Endothelial cell of umbilical vein (primary cell): ENCODE measurements around the gene DIP2C. TPM values are rescaled to one million over a fixed set of nuclear protein-coding genes. Genes with fewer than 3 reads are reported as not detected.

Experiments used
- BruUV-seq: library from RNA; stranded (reverse); fragments of 400-500 nt; replicated peaks from 2 replicates; lab custom pipeline; 2021; lab: Mats Ljungman, UMichigan
- CTCF ChIA-PET: fragments of 300-600, 350-600 bp; sonication (Branson Sonifier 250); formaldehyde crosslinking; loops from one replicate; lab custom pipeline; 2021; ENCODE audit warnings: antibody characterized with exemption, inconsistent platforms; lab: Charles Lee
- POLR2A ChIA-PET: fragments of 300-600, 350-600 bp; sonication (Branson Sonifier 250); formaldehyde crosslinking; loops from one replicate; lab custom pipeline; 2021; ENCODE audit warnings: antibody characterized with exemption, inconsistent platforms; lab: Charles Lee
- DNase-seq: peaks from one replicate; pipeline ENCODE4 v3.0.0-alpha.2; 2011; ENCODE audit warnings: low read depth, low spot score
- FAIRE-seq: peaks from 2 replicates; lab custom pipeline; 2011; peaks lifted over from hg19 to GRCh38; lab: Jason Lieb, UNC
- H2AFZ ChIP-seq: 2 replicates; pipeline ENCODE4 v1.6.0; 2012; ENCODE audit warnings: low read depth, low read length, control low read depth, inconsistent platforms
- H3K27ac ChIP-seq: 2 replicates; pipeline ENCODE4 v1.5.1; 2011; ENCODE audit warnings: low read depth, mild to moderate bottlenecking, control low read depth, low read length, moderate library complexity; ENCODE audit not compliant: insufficient read depth
- H3K27me3 ChIP-seq, 2 experiments: 2 replicates each; pipeline versions ENCODE4 v1.6.0 to v1.6.1; 2011; ENCODE audit warnings: low read length in 2 of 2, mixed read lengths in 1 of 2; ENCODE audit not compliant: control insufficient read depth in 2 of 2, insufficient read depth in 2 of 2
- H3K36me3 ChIP-seq, 2 experiments: 2 replicates in 1 of 2; 3 replicates in 1 of 2; pipeline ENCODE4 v1.5.1; 2011; ENCODE audit warnings: low read length in 2 of 2, mild to moderate bottlenecking in 1 of 2, moderate library complexity in 1 of 2; ENCODE audit not compliant: control insufficient read depth in 2 of 2, insufficient read depth in 2 of 2; ENCODE audit errors: extremely low read depth in 1 of 2
- H3K4me1 ChIP-seq: 3 replicates; pipeline ENCODE4 v1.5.1; 2011; ENCODE audit warnings: mild to moderate bottlenecking, low read length; ENCODE audit not compliant: control insufficient read depth, insufficient read depth; ENCODE audit errors: extremely low read depth
- H3K4me2 ChIP-seq: 2 replicates; pipeline ENCODE4 v1.6.1; 2011; ENCODE audit warnings: low read length, control low read depth, mixed read lengths; ENCODE audit not compliant: insufficient read depth
- H3K4me3 ChIP-seq, 3 experiments: fragments of 200-600 bp in 1 of 3; sonication (generic), shearing (Covaris generic) in 1 of 3; replicated peaks in 1 of 3; 2 replicates each; pipeline ENCODE4 v1.5.1; 2011 to 2016; ENCODE audit warnings: control low read depth in 3 of 3, low read length in 3 of 3, mild to moderate bottlenecking in 2 of 3, inconsistent platforms in 1 of 3, low read depth in 1 of 3, moderate library complexity in 1 of 3; ENCODE audit not compliant: insufficient read depth in 1 of 3
- H3K79me2 ChIP-seq: 2 replicates; pipeline ENCODE4 v1.6.0; 2012; ENCODE audit warnings: low read length, inconsistent platforms; ENCODE audit not compliant: control insufficient read depth, insufficient read depth
- H3K9ac ChIP-seq: replicated peaks from 2 replicates; pipeline ENCODE3; 2011; ENCODE audit warnings: low read length, control low read depth; ENCODE audit not compliant: insufficient read depth; ENCODE audit errors: extremely low read depth
- H3K9me1 ChIP-seq: replicated peaks from 3 replicates; pipeline ENCODE4 v1.6.0; 2011; ENCODE audit warnings: mild to moderate bottlenecking, low read length; ENCODE audit not compliant: control insufficient read depth, insufficient read depth; ENCODE audit errors: extremely low read depth
- H3K9me3 ChIP-seq: replicated peaks from 2 replicates; pipeline ENCODE4 v1.5.1; 2012; ENCODE audit warnings: low read length, inconsistent platforms; ENCODE audit not compliant: control insufficient read depth, insufficient read depth
- H4K20me1 ChIP-seq: replicated peaks from 2 replicates; pipeline ENCODE3; 2011; ENCODE audit warnings: mild to moderate bottlenecking, low read length; ENCODE audit not compliant: control insufficient read depth, insufficient read depth; ENCODE audit errors: extremely low read depth
- CTCF ChIP-seq, 2 donors: IDR thresholded peaks; 1 replicate in 1 of 2; 2 replicates in 1 of 2; pipeline ENCODE4 v1.5.1; 2011; ENCODE audit warnings: low read length in 2 of 2, mild to moderate bottlenecking in 2 of 2, moderate library complexity in 2 of 2, control low read depth in 1 of 2, inconsistent platforms in 1 of 2, low read depth in 1 of 2; ENCODE audit not compliant: insufficient read depth in 1 of 2; ENCODE audit errors: extremely low read depth in 1 of 2
- EZH2 ChIP-seq: IDR thresholded peaks from 2 replicates; pipeline ENCODE4 v1.6.1; 2012; ENCODE audit warnings: borderline replicate concordance, low read depth, mild to moderate bottlenecking, moderate library complexity, low read length, inconsistent platforms; ENCODE audit not compliant: severe bottlenecking
- FOS ChIP-seq: IDR thresholded peaks from 2 replicates; pipeline ENCODE4 v1.6.1; 2011; ENCODE audit warnings: mild to moderate bottlenecking, low read length, moderate library complexity, borderline replicate concordance; ENCODE audit not compliant: insufficient read depth
- GATA2 ChIP-seq: IDR thresholded peaks from 2 replicates; pipeline ENCODE4 v1.7.0; 2011; ENCODE audit warnings: low read depth, mild to moderate bottlenecking, moderate library complexity, mixed read lengths, low read length; ENCODE audit not compliant: insufficient read length, insufficient read depth
- JUN ChIP-seq: IDR thresholded peaks from 2 replicates; pipeline ENCODE4 v1.6.1; 2011; ENCODE audit warnings: borderline replicate concordance, low read depth; ENCODE audit not compliant: insufficient read length, insufficient read depth
- MAX ChIP-seq: IDR thresholded peaks from 2 replicates; pipeline ENCODE4 v1.6.1; 2011; ENCODE audit not compliant: insufficient read depth, insufficient read length
- MYC ChIP-seq: IDR thresholded peaks from one replicate; pipeline ENCODE4 v1.6.1; 2011; ENCODE audit warnings: mild to moderate bottlenecking, low read depth, low read length
- POLR2A ChIP-seq: IDR thresholded peaks from 2 replicates; pipeline ENCODE4 v1.6.1; 2012; ENCODE audit warnings: low read depth, mild to moderate bottlenecking, control low read depth, low read length
- POLR2AphosphoS5 ChIP-seq: IDR thresholded peaks from 2 replicates; pipeline ENCODE4 v1.6.1; 2012; ENCODE audit warnings: low read depth, mild to moderate bottlenecking, control low read depth, low read length, moderate library complexity; ENCODE audit not compliant: insufficient read depth
- dilution Hi-C: fragments of 300-500 bp; cut with MboI; formaldehyde crosslinking; loops from one replicate; pipeline ENCODE4 v1.15.0; 2019; ENCODE audit warnings: low sequenced_read_pairs; ENCODE audit not compliant: extremely low pct_ligation_motif_present
- intact Hi-C: fragments of 100-400 bp; cut with micrococcal nuclease; formaldehyde crosslinking; loops from one replicate; pipeline ENCODE4 v1.10.0; 2022
- polyA plus RNA-seq, 4 experiments: library from polyadenylated mRNA; depleted of rRNA in 3 of 4; stranded (reverse) in 3 of 4; unstranded in 1 of 4; fragments of >200 nt; gene quantifications; 2 replicates each; pipeline versions ENCODE4 v1.2.1 to v1.2.3, GENCODE V29; 2011 to 2012; ENCODE audit warnings: missing spikeins in 1 of 4
- total RNA-seq: library from RNA; stranded (reverse); gene quantifications from 2 replicates; pipeline ENCODE4 v1.2.3, GENCODE V29; 2021

The DIP2C gene
- total and polyA plus RNA-seq, 2 donors (not counting 3 experiments of a cell fraction or from before 2014, with no cell fraction given): 3.6 to 10.7 TPM

GRCh38 chr10:234708-235406 lies 454.6 kb downstream of the DIP2C start:
- Histone ChIP-seq H2AFZ (no peak overlapping the region), H3K27me3 (no peaks in the 10 kb centered on the region), H3K4me2 (no peak overlapping the region), H3K9ac (no peak overlapping the region), H4K20me1 (no peaks in the 10 kb centered on the region), H3K4me3 (no peak overlapping the region), H3K9me3 (no peaks in the 10 kb centered on the region), H3K27ac (no peak overlapping the region), H3K9me1 (no peaks in the 10 kb centered on the region), H3K79me2 (no peaks in the 10 kb centered on the region), H3K36me3 (peaks cover 0 to 8% of the 10 kb centered on the region in 2 experiments), H3K4me1 (peaks cover 9% of the 10 kb centered on the region)
- CTCF ChIA-PET: no interaction called here
- intact Hi-C loops (no loop called here), dilution Hi-C loops (no loop called here)
- no TSS peak for BruUV-seq
- no peak for DNase-seq
- TF ChIP-seq MYC: no peak
- no peak for TF ChIP-seq POLR2AphosphoS5
- no peak for TF ChIP-seq EZH2
- no peak for TF ChIP-seq JUN
- no peak for TF ChIP-seq GATA2
- TF ChIP-seq MAX: no peak
- FAIRE-seq: no peak
- POLR2A ChIA-PET: no interaction called here

- Histone ChIP-seq H3K4me2 (no peak overlapping the region), H3K79me2 (no peaks in the 10 kb centered on the region), H3K9me1 (no peaks in the 10 kb centered on the region), H3K36me3 (peaks cover 0 to 3% of the 10 kb centered on the region in 2 experiments), H3K4me1 (peaks cover 9% of the 10 kb centered on the region), H3K9me3 (no peaks in the 10 kb centered on the region), H3K9ac (no peak overlapping the region), H2AFZ (no peak overlapping the region), H3K27ac (no peak overlapping the region), H3K27me3 (no peaks in the 10 kb centered on the region), H3K4me3 (no peak overlapping the region), H4K20me1 (no peaks in the 10 kb centered on the region)
- no TSS peak for BruUV-seq
- dilution Hi-C loops (no loop called here), intact Hi-C loops (no loop called here)
- ChIA-PET POLR2A (no interaction called here), CTCF (interaction anchor here (1.0 to 1.1 kb wide), 2 partner anchors 9 kb away, joined by 3 read pairs; no protein-coding TSS in a partner anchor)
- DNase-seq (no peak), FAIRE-seq (no peak)
- TF ChIP-seq JUN (no peak), POLR2A (no peak), GATA2 (no peak), POLR2AphosphoS5 (no peak), MYC (no peak), FOS (no peak), EZH2 (no peak), MAX (no peak), CTCF (IDR thresholded peaks at IDR 0.05; ENCODE audit: extremely low read depth in 1 of 2, insufficient read depth in 1 of 2, low read depth in 1 of 2, low read length in 2 of 2) (no peak)
Observed at GRCh38 chr10:232878-233277, 456.6 kb downstream of the DIP2C start.
